VCaP (cell line): Measurements from ENCODE around the gene KIF6.

Source experiments
- H3K27ac ChIP-seq: fragments of 450-650 bp; 2 replicates; pipeline ENCODE4 v1.5.1; 2017
- TF ChIP-seq, protein P1 (sequence below): fragments of 450-650 bp; conservative IDR thresholded peaks from 2 replicates; pipeline ENCODE4 v1.5.1; 2017; ENCODE audit warnings: mild to moderate bottlenecking, moderate library complexity

KIF6 gene

GRCh38 chr6:39670519-39670918 lies 54.7 kb downstream of the KIF6 start:
- H3K27ac ChIP-seq: no peak overlapping the region
- TF ChIP-seq, protein P1, sequence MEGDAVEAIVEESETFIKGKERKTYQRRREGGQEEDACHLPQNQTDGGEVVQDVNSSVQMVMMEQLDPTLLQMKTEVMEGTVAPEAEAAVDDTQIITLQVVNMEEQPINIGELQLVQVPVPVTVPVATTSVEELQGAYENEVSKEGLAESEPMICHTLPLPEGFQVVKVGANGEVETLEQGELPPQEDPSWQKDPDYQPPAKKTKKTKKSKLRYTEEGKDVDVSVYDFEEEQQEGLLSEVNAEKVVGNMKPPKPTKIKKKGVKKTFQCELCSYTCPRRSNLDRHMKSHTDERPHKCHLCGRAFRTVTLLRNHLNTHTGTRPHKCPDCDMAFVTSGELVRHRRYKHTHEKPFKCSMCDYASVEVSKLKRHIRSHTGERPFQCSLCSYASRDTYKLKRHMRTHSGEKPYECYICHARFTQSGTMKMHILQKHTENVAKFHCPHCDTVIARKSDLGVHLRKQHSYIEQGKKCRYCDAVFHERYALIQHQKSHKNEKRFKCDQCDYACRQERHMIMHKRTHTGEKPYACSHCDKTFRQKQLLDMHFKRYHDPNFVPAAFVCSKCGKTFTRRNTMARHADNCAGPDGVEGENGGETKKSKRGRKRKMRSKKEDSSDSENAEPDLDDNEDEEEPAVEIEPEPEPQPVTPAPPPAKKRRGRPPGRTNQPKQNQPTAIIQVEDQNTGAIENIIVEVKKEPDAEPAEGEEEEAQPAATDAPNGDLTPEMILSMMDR: no peak

DNA sequence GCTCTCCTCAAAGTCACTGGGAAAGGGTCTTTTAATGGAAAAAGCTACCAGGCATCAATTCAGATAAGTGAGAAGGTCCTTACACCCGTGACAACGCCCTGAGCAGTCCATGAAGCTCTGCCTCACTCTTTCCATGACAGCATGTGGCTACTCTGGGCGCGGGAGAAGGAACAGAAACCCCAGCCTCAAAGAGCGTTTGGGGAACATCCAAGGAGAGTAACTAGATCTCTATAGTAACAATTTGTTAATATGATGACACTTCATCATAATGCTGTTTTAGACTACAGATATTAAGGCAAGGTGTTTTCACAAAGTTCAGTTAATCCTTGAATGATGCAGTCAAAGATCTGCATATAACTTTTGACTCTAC lies 55.2 kb downstream of the KIF6 start:
- TF ChIP-seq, protein P1: no peak
- no peak overlapping the region for H3K27ac ChIP-seq

DNA sequence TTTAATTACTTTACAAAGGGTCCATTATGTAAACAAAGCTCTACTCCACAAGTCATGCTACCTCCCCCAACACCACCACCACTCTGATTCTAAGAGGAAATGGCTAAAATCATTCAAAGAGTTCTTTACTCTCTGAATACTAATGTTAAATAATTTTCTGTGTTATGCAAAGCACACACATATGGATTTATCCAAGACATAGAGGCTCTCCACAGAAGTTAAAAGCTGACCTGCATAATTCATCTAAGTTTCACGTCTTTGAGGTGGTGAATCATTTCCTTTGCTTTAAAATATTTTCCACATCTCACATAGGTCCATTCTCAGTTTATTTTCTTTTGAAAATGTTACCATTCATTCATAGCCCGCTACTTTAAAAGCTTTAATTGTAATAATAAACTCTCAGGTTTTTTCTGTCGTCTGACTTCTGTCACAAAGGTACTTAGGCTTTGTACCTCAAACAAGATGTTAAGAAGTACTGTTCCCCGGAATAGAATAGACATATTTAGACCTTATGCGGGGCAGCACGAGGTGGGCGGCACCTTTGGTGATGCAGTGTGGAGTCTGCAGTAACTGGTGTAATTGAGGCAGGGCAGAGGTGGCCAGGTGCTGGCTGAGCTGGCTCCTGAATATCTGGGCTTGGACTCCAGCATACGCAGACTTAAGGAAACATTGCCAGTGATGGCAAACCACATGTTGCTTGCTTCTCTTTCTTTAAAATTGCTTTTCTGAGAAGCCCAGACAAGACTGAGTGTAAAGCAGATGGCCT lies 55.8 kb downstream of the KIF6 start:
- TF ChIP-seq, protein P1: no peak

DNA sequence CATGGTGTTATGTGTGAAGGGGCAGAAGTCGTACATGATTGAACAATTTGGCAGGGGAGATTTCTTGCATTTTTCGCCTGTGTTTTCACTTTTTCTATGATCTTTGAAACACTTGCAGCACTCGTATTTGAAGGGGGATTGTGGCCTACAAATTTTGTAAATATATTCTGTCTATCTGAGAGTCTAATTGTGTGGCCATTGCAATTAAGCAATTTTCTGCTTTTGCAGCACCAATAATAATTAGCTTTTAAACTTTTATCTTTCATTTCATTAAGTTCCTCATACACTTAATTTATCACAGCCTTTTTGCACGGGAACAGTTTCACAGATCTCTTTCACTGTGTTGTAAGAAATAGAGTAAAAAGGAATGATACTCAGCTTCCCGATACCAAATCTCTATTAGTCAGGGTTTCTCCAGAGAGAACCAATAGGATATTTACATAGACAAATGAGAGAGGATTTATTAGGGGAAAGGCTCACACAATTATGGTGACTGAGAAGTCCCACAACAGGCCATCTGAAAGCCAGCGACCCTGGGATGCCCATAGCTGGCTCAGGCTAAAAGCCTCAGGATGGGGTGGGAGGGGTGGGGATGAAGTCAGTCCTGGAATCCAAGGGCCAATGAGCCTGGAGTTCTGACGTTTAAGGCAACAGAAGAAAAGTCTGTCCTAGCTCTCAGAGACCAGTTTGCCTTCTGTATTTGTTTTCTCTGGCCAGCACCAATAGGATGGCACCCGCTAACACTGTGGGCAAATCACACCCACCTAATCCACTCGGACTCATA lies 58.3 kb downstream of the KIF6 start:
- TF ChIP-seq, protein P1: no peak
- H3K27ac ChIP-seq: no peak overlapping the region

More for the DNA sequence above, 55.8 kb downstream of the KIF6 start:
- no peak overlapping the region for H3K27ac ChIP-seq

DNA sequence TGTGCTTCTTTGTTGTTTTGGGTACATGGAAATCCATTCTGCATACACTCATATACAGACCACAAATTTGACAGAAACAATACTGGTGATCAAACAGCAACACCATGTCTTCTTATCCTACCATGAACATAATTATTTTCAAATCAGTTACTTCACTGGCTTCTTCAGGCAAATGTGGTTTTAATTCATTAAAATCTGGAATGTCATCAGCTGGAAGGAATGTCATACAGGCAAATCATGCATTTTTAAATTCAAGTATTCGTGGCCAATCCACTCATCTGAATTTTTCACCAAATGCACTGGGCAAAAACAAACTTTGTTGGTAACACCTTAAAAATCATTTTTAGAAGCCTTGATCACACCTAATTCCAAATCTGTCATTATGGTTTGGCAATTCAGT lies 59.3 kb downstream of the KIF6 start:
- no peak overlapping the region for H3K27ac ChIP-seq
- TF ChIP-seq, protein P1: no peak

DNA sequence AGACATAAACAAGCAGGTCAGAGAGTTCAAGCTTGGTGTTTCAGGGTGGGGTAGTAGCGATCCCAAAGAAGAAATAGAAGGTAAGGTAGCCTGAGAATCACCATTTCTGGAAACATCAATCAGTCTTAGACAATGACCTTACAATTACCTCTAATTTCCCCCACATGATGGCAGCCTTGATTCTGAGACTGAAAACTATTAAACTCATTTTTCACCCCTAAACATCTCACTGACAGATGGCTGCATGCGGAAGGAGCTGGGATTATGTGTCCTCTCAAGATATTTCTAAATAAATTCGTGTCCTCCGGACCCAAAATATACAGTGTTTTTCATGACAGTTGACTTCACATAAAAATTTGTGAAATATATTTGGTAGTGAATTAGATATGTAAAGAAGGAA lies 61.0 kb downstream of the KIF6 start:
- TF ChIP-seq, protein P1: no peak

GRCh38 chr6:39657355-39658135 lies 67.7 kb downstream of the KIF6 start:
- H3K27ac ChIP-seq: no peak overlapping the region
- TF ChIP-seq, protein P1: no peak

More for the DNA sequence above, 61.0 kb downstream of the KIF6 start:
- no peak overlapping the region for H3K27ac ChIP-seq
